Neural cell (in vitro differentiated cells): Measurements from ENCODE around the gene TPRG1.

Experiments used
- CTCF ChIP-seq: fragments of 450-650 bp; IDR thresholded peaks from 2 replicates; pipeline ENCODE4 v1.5.1; 2014; ENCODE audit warnings: antibody characterized with exemption, mild to moderate bottlenecking, moderate library complexity; ENCODE audit not compliant: poor library complexity, severe bottlenecking
- EP300 ChIP-seq: fragments of 450-650 bp; conservative IDR thresholded peaks from 2 replicates; pipeline ENCODE4 v1.6.1; 2014; ENCODE audit warnings: antibody characterized with exemption, mild to moderate bottlenecking, moderate library complexity; ENCODE audit not compliant: poor library complexity, severe bottlenecking
- EZH2 ChIP-seq: fragments of 200-600, 300-800 bp; shearing (Covaris generic), sonication (generic); IDR thresholded peaks from 2 replicates; pipeline ENCODE4 v1.6.1; 2014; ENCODE audit warnings: antibody characterized with exemption, low read length, borderline replicate concordance, mild to moderate bottlenecking; ENCODE audit not compliant: insufficient read depth, poor library complexity, severe bottlenecking
- MXI1 ChIP-seq: fragments of 450-650 bp; conservative IDR thresholded peaks from 2 replicates; pipeline ENCODE4 v1.6.1; 2014; ENCODE audit warnings: antibody characterized with exemption, mild to moderate bottlenecking; ENCODE audit not compliant: poor library complexity, severe bottlenecking
- POLR2AphosphoS5 ChIP-seq: IDR thresholded peaks from 2 replicates; pipeline ENCODE4 v1.6.1; 2012
- RAD21 ChIP-seq: fragments of 450-650 bp; conservative IDR thresholded peaks from 2 replicates; pipeline ENCODE4 v1.6.1; 2014; ENCODE audit warnings: antibody characterized with exemption, mild to moderate bottlenecking, moderate library complexity
- REST ChIP-seq: IDR thresholded peaks from 2 replicates; pipeline ENCODE4 v1.6.1; 2012; ENCODE audit warnings: borderline replicate concordance
- SMC3 ChIP-seq: fragments of 450-650 bp; conservative IDR thresholded peaks from 2 replicates; pipeline ENCODE4 v1.6.1; 2014; ENCODE audit warnings: antibody characterized with exemption, mild to moderate bottlenecking, moderate library complexity; ENCODE audit not compliant: poor library complexity
- TAF1 ChIP-seq: IDR thresholded peaks from 2 replicates; pipeline ENCODE4 v1.6.1; 2012; ENCODE audit warnings: low read depth

- no peak for TF ChIP-seq REST
- no peak for TF ChIP-seq RAD21
- TF ChIP-seq CTCF, result no peak
- TF ChIP-seq POLR2AphosphoS5, result no peak
- no peak for TF ChIP-seq EZH2
- no peak for TF ChIP-seq EP300
- TF ChIP-seq SMC3, result no peak
- no peak for TF ChIP-seq TAF1
- TF ChIP-seq MXI1, result no peak
Measured at GRCh38 chr3:189331002-189331418, 159.2 kb downstream of the TPRG1 start.
